GM18502 (cell line): ENCODE results near the gene GALNT9.

Source experiments
- ATAC-seq: cut with Tn5 transposase; IDR thresholded peaks from one replicate; pipeline ENCODE4 v1.9.1; 2021; ENCODE audit warnings: mild to moderate bottlenecking; ENCODE audit not compliant: unreplicated experiment, poor library complexity

GALNT9 gene

GRCh38 chr12:132166801-132167591, 162.4 kb downstream of the GALNT9 start:
- no peak for ATAC-seq

- no peak for ATAC-seq
These were observed 163.3 kb downstream of the GALNT9 start for GRCh38 chr12:132166093-132166492.

GRCh38 chr12:132165584-132165983, 163.8 kb downstream of the GALNT9 start:
- ATAC-seq: no peak

- ATAC-seq: no peak
These were observed 165.0 kb downstream of the GALNT9 start for GRCh38 chr12:132164426-132164825.

- ATAC-seq: no peak
These were observed 165.5 kb downstream of the GALNT9 start for GRCh38 chr12:132163911-132164288.

- ATAC-seq: no peak
These were observed 166.1 kb downstream of the GALNT9 start for GRCh38 chr12:132163041-132163910.

- ATAC-seq: no peak
These were observed 166.8 kb downstream of the GALNT9 start for GRCh38 chr12:132162508-132163031.

GRCh38 chr12:132161796-132162507, 167.4 kb downstream of the GALNT9 start:
- ATAC-seq: no peak

- no peak for ATAC-seq
These were observed 168.2 kb downstream of the GALNT9 start for GRCh38 chr12:132161036-132161781.

GRCh38 chr12:132160601-132161035, 168.8 kb downstream of the GALNT9 start:
- no peak for ATAC-seq

GRCh38 chr12:132160016-132160415, 169.4 kb downstream of the GALNT9 start:
- no peak for ATAC-seq

GRCh38 chr12:132159555-132160003, 169.8 kb downstream of the GALNT9 start:
- no peak for ATAC-seq

- no peak for ATAC-seq
These were observed 170.5 kb downstream of the GALNT9 start for GRCh38 chr12:132158677-132159554.

- no peak for ATAC-seq
These were observed 171.5 kb downstream of the GALNT9 start for GRCh38 chr12:132157733-132158409.

GRCh38 chr12:132156573-132157325, 172.6 kb downstream of the GALNT9 start:
- ATAC-seq: no peak

GRCh38 chr12:132155771-132156572, 173.4 kb downstream of the GALNT9 start:
- ATAC-seq: no peak
